Measurements from ENCODE around the gene IGSF9.
"Not testable (repeated sequence)": the region's sequence is repeated elsewhere in the genome, so short reads cannot be mapped to it uniquely, and the experiment has no call there.

Gene IGSF9

GRCh38 chr1:159900086-159900680 lies 45.2 kb downstream of the IGSF9 start, which contains the start of gene CFAP45:
Gene CFAP45, minus strand, starts transcription at chr1:159900165. Its CDS starts 67 bp downstream, at chr1:159900098.
- TF ChIP-seq POLR2AphosphoS5 (IDR thresholded peaks at IDR 0.05; ENCODE audit: low read depth, low read length) (no peak), POLR2A (IDR thresholded peaks at IDR 0.05; ENCODE audit: low read depth, low read length) (no peak), TAF1 (IDR thresholded peaks at IDR 0.05; ENCODE audit: low read depth, low read length) (no peak)
- DNase-seq (ENCODE audit: insufficient read length, low spot score) (peak; percentile 66), FAIRE-seq (no peak)

- not testable (repeated sequence) for FAIRE-seq; DNase-seq (ENCODE audit: insufficient read length, low spot score)
Measured at GRCh38 chr1:159899634-159900033, 45.8 kb downstream of the IGSF9 start.

- DNase-seq (ENCODE audit: insufficient read length, low spot score), result no peak
- TF ChIP-seq SPI1 (IDR thresholded peaks at IDR 0.05; ENCODE audit: low read depth, low read length), result no peak
- no peak for TF ChIP-seq TAF1 (IDR thresholded peaks at IDR 0.05; ENCODE audit: low read depth, low read length)
- TF ChIP-seq POU2F2 (IDR thresholded peaks at IDR 0.05; ENCODE audit: low read depth, low read length), result no peak
- TF ChIP-seq POLR2AphosphoS5 (IDR thresholded peaks at IDR 0.05; ENCODE audit: low read depth, low read length), result no peak
- no peak for TF ChIP-seq PAX5 (IDR thresholded peaks at IDR 0.05; ENCODE audit: insufficient read depth, low read length, severe bottlenecking)
- no peak for TF ChIP-seq POLR2A (IDR thresholded peaks at IDR 0.05; ENCODE audit: low read depth, low read length)
- FAIRE-seq, result no peak
Measured at GRCh38 chr1:159898527-159898926, 46.9 kb downstream of the IGSF9 start.

GRCh38 chr1:159897962-159898361 lies 47.5 kb downstream of the IGSF9 start:
- DNase-seq (ENCODE audit: insufficient read length, low spot score) (no peak), FAIRE-seq (no peak)
- TF ChIP-seq POU2F2 (IDR thresholded peaks at IDR 0.05; ENCODE audit: low read depth, low read length), result no peak
- TF ChIP-seq TAF1 (IDR thresholded peaks at IDR 0.05; ENCODE audit: low read depth, low read length), result no peak
- TF ChIP-seq PAX5 (IDR thresholded peaks at IDR 0.05; ENCODE audit: insufficient read depth, low read length, severe bottlenecking), result no peak
- no peak for TF ChIP-seq POLR2AphosphoS5 (IDR thresholded peaks at IDR 0.05; ENCODE audit: low read depth, low read length)
- no peak for TF ChIP-seq POLR2A (IDR thresholded peaks at IDR 0.05; ENCODE audit: low read depth, low read length)
- no peak for TF ChIP-seq SPI1 (IDR thresholded peaks at IDR 0.05; ENCODE audit: low read depth, low read length)

- FAIRE-seq, result no peak
- TF ChIP-seq PAX5 (IDR thresholded peaks at IDR 0.05; ENCODE audit: insufficient read depth, low read length, severe bottlenecking), result no peak
- TF ChIP-seq POLR2AphosphoS5 (IDR thresholded peaks at IDR 0.05; ENCODE audit: low read depth, low read length), result no peak
- no peak for TF ChIP-seq POU2F2 (IDR thresholded peaks at IDR 0.05; ENCODE audit: low read depth, low read length)
- TF ChIP-seq POLR2A (IDR thresholded peaks at IDR 0.05; ENCODE audit: low read depth, low read length), result no peak
- TF ChIP-seq TAF1 (IDR thresholded peaks at IDR 0.05; ENCODE audit: low read depth, low read length), result no peak
- no peak for TF ChIP-seq SPI1 (IDR thresholded peaks at IDR 0.05; ENCODE audit: low read depth, low read length)
- no peak for DNase-seq (ENCODE audit: insufficient read length, low spot score)
Measured at GRCh38 chr1:159896546-159896930, 48.9 kb downstream of the IGSF9 start.

- no peak for TF ChIP-seq POU2F2 (IDR thresholded peaks at IDR 0.05; ENCODE audit: low read depth, low read length)
- TF ChIP-seq TAF1 (IDR thresholded peaks at IDR 0.05; ENCODE audit: low read depth, low read length), result no peak
- TF ChIP-seq SPI1 (IDR thresholded peaks at IDR 0.05; ENCODE audit: low read depth, low read length), result no peak
- no peak for TF ChIP-seq POLR2AphosphoS5 (IDR thresholded peaks at IDR 0.05; ENCODE audit: low read depth, low read length)
- DNase-seq (ENCODE audit: insufficient read length, low spot score) (no peak), FAIRE-seq (no peak)
Measured at GRCh38 chr1:159895836-159896545, 49.4 kb downstream of the IGSF9 start.

- no peak for FAIRE-seq
- TF ChIP-seq TAF1 (IDR thresholded peaks at IDR 0.05; ENCODE audit: low read depth, low read length) (no peak), SPI1 (IDR thresholded peaks at IDR 0.05; ENCODE audit: low read depth, low read length) (no peak), POU2F2 (IDR thresholded peaks at IDR 0.05; ENCODE audit: low read depth, low read length) (no peak)
- DNase-seq (ENCODE audit: insufficient read length, low spot score), result no peak
Measured at GRCh38 chr1:159895286-159895685, 50.1 kb downstream of the IGSF9 start.

- no peak for FAIRE-seq
- no peak for DNase-seq (ENCODE audit: insufficient read length, low spot score)
Measured at GRCh38 chr1:159892944-159893343, 52.5 kb downstream of the IGSF9 start.

GRCh38 chr1:159891275-159892157 lies 53.9 kb downstream of the IGSF9 start:
- DNase-seq (ENCODE audit: insufficient read length, low spot score) (peak; percentile 44), FAIRE-seq (peak; percentile 95)
- TF ChIP-seq POLR2A (IDR thresholded peaks at IDR 0.05; ENCODE audit: low read depth, low read length) (no peak), POU2F2 (IDR thresholded peaks at IDR 0.05; ENCODE audit: low read depth, low read length) (peak; percentile 59; the same call in 1 of the 2 replicates), PAX5 (IDR thresholded peaks at IDR 0.05; ENCODE audit: insufficient read depth, low read length, severe bottlenecking) (no peak)

More at GRCh38 chr1:159892944-159893343, 52.5 kb downstream of the IGSF9 start:
- TF ChIP-seq POU2F2 (IDR thresholded peaks at IDR 0.05; ENCODE audit: low read depth, low read length) (no peak), POLR2A (IDR thresholded peaks at IDR 0.05; ENCODE audit: low read depth, low read length) (no peak), PAX5 (IDR thresholded peaks at IDR 0.05; ENCODE audit: insufficient read depth, low read length, severe bottlenecking) (no peak), POLR2AphosphoS5 (IDR thresholded peaks at IDR 0.05; ENCODE audit: low read depth, low read length) (no peak), TAF1 (IDR thresholded peaks at IDR 0.05; ENCODE audit: low read depth, low read length) (no peak), SPI1 (IDR thresholded peaks at IDR 0.05; ENCODE audit: low read depth, low read length) (no peak)

- FAIRE-seq, result no peak
- no peak for DNase-seq (ENCODE audit: insufficient read length, low spot score)
- TF ChIP-seq POLR2A (IDR thresholded peaks at IDR 0.05; ENCODE audit: low read depth, low read length) (no peak), PAX5 (IDR thresholded peaks at IDR 0.05; ENCODE audit: insufficient read depth, low read length, severe bottlenecking) (no peak), SPI1 (IDR thresholded peaks at IDR 0.05; ENCODE audit: low read depth, low read length) (no peak), POLR2AphosphoS5 (IDR thresholded peaks at IDR 0.05; ENCODE audit: low read depth, low read length) (no peak), TAF1 (IDR thresholded peaks at IDR 0.05; ENCODE audit: low read depth, low read length) (no peak), POU2F2 (IDR thresholded peaks at IDR 0.05; ENCODE audit: low read depth, low read length) (no peak)
Measured at GRCh38 chr1:159890390-159890789, 55.0 kb downstream of the IGSF9 start.
